BJ (cell line): ENCODE data around the gene MBD1. TPM values are rescaled to one million over a fixed set of nuclear protein-coding genes. Genes with fewer than 3 reads are reported as not detected.
"Not testable (repeated sequence)": the region's sequence is repeated elsewhere in the genome, so short reads cannot be mapped to it uniquely, and the experiment has no call there.

ENCODE experiments used
- CTCF ChIA-PET: fragments of 350-600 bp; formaldehyde crosslinking; extraction: SDS; loops from one replicate; lab custom pipeline; 2021; ENCODE audit warnings: antibody characterized with exemption, inconsistent platforms; lab: Yijun Ruan, JAX
- POLR2A ChIA-PET: fragments of 300-600 bp; sonication (Branson Sonifier 250); formaldehyde crosslinking; extraction: SDS; loops from one replicate; lab custom pipeline; 2021; ENCODE audit warnings: antibody characterized with exemption; lab: Charles Lee
- DNase-seq: peaks from one replicate; pipeline ENCODE4 v3.0.0-alpha.2; 2011; ENCODE audit warnings: low read depth
- H3K27me3 ChIP-seq: 2 replicates; pipeline ENCODE4 v1.6.0; 2011; ENCODE audit warnings: low read length; ENCODE audit not compliant: control insufficient read depth, insufficient read depth
- H3K36me3 ChIP-seq: 2 replicates; pipeline ENCODE4 v1.5.1; 2011; ENCODE audit warnings: low read length; ENCODE audit not compliant: control insufficient read depth, insufficient read depth
- H3K4me3 ChIP-seq: 2 replicates; pipeline ENCODE4 v1.5.1; 2011; ENCODE audit warnings: low read depth, mild to moderate bottlenecking, control low read depth, low read length
- polyA plus RNA-seq: library from polyadenylated mRNA; depleted of rRNA; stranded (reverse); fragments of >200 nt; gene quantifications from 2 replicates; pipeline ENCODE4 v1.2.3, GENCODE V29; 2011
- TF ChIP-seq, protein P1 (sequence below): IDR thresholded peaks from 2 replicates; pipeline ENCODE4 v1.5.1; 2011; ENCODE audit warnings: low read depth, mild to moderate bottlenecking, control low read depth, inconsistent platforms, low read length, moderate library complexity; ENCODE audit not compliant: insufficient read depth

The MBD1 gene
- polyA plus RNA-seq, 1 experiment = 54.4 TPM

DNA sequence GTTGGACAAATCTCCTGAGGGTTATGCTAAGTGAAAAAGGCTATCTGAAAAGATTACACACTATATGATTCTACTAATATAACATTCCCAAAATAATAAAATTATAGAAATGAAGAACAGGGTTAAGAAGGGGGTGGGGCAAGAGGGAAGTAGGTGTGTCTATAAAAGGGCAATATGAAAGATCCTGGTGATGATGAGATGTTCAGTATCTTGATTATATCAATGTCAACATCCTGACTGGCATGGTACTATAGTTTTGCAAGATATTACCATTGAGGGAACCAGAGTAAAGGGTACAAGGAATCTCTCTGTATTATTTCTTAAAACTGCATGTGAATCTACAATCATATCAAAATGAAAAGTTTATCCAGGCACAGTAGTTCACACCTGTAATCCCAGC is 31.7 kb downstream of the MBD1 start:
- POLR2A ChIA-PET = no interaction called here
- Histone ChIP-seq H3K36me3 (no peaks in the 10 kb centered on the region), H3K27me3 (no peaks in the 10 kb centered on the region), H3K4me3 (no peak overlapping the region)
- CTCF ChIA-PET = no interaction called here
- DNase-seq = no peak
- TF ChIP-seq, protein P1, sequence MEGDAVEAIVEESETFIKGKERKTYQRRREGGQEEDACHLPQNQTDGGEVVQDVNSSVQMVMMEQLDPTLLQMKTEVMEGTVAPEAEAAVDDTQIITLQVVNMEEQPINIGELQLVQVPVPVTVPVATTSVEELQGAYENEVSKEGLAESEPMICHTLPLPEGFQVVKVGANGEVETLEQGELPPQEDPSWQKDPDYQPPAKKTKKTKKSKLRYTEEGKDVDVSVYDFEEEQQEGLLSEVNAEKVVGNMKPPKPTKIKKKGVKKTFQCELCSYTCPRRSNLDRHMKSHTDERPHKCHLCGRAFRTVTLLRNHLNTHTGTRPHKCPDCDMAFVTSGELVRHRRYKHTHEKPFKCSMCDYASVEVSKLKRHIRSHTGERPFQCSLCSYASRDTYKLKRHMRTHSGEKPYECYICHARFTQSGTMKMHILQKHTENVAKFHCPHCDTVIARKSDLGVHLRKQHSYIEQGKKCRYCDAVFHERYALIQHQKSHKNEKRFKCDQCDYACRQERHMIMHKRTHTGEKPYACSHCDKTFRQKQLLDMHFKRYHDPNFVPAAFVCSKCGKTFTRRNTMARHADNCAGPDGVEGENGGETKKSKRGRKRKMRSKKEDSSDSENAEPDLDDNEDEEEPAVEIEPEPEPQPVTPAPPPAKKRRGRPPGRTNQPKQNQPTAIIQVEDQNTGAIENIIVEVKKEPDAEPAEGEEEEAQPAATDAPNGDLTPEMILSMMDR = no peak

DNA sequence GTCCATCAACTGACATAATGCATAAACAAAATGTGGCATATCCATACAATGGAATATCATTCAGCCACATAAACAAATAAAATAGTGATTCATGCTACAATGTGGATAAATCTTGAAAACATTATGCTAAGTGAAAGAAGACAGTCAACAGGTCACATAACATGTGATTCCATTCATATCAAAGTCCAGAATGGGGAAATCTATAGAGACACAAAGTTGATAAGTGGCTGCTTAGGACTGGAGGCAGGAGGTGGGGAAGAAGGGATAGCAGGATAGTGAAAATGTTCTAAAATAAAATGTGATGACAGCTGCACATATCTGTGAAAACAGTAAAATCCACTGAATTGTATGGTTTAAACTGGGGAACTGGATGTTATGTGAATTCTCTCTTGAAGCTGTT is 33.8 kb downstream of the MBD1 start:
- POLR2A ChIA-PET = no interaction called here
- H3K4me3 ChIP-seq = no peak overlapping the region
- no peaks in the 10 kb centered on the region for H3K36me3 ChIP-seq
- TF ChIP-seq, protein P1 = no peak
- H3K27me3 ChIP-seq = no peaks in the 10 kb centered on the region
- CTCF ChIA-PET = no interaction called here
- no peak for DNase-seq

DNA sequence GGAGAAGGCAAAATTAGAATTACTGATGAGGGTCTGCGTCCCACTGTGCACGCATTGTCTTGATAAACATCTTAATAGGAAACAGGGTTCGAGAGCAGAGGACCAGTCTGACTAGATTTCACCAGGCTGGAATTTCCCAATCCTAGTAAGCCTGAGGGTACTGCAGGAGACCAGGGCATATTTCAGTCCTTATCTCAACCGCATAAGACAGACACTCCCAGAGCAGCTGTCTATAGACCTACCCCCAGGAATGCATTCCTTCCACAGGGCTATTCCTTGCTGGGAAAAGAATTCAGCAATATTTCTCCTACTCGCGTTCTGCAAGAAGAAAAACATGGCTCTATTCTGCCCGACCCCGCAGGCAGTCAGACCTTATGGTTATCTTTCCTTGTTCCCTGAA is 39.6 kb downstream of the MBD1 start:
- H3K27me3 ChIP-seq, DNase-seq, H3K4me3 ChIP-seq, H3K36me3 ChIP-seq, POLR2A ChIA-PET: not testable (repeated sequence)
- CTCF ChIA-PET = interaction anchor here (1.0 kb wide), 1 partner anchor 9 kb away, joined by 3 read pairs; no protein-coding TSS in a partner anchor

DNA sequence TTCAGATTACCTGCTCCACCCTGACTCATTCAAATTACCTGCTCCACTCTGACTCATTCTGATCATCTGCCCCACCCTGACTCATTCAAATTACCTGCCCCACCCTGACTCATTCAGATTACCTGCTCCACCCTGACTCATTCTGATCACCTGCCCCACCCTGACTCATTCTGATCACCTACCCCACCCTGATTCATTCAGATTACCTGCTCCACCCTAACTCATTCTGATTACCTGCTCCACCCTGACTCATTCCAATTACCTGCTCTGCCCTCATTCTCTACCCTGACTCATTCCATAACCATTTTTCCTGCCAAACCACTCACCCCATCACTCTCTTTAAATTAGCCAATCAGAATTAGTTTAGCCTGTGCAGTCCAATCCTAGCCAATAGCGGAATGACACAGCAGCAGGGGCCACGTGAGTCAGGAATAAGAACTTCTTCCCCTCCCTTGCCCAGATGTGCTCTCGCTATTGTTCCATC is 41.2 kb downstream of the MBD1 start:
- TF ChIP-seq, protein P1 = no peak
- CTCF ChIA-PET = interaction anchor here (2.0 kb wide), 1 partner anchor 117 kb away, joined by 5 read pairs; no protein-coding TSS in a partner anchor
- no peak overlapping the region for H3K4me3 ChIP-seq
- H3K36me3 ChIP-seq = no peaks in the 10 kb centered on the region
- no peak for DNase-seq
- POLR2A ChIA-PET = interaction anchor here (0.6 kb wide), 1 partner anchor 1674 kb away, joined by 5 read pairs; no protein-coding TSS in a partner anchor
- no peaks in the 10 kb centered on the region for H3K27me3 ChIP-seq

DNA sequence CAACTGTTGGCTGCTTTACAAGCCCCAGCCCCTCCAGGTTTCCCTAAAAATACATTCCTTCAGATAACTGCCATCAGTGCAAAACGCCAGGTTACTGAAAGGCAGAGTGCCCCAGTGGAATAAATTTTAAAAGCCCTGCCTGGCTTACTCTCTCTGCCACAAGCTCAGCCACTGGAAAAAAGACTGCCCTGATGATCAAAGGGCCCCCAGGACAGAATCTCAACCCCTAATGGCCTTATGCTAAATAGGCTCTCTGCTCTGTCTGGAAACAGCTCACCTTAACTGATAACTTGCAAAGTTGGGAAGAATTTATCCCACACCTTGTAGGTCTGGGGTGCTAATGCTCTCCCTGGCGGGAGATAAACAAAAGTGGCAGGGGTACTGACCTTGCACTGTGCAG is 48.9 kb downstream of the MBD1 start:
- Histone ChIP-seq H3K36me3 (no peaks in the 10 kb centered on the region), H3K27me3 (peaks cover 2% of the 10 kb centered on the region; the same call in 1 of the 2 replicates), H3K4me3 (no peak overlapping the region)
- no peak for DNase-seq
- TF ChIP-seq, protein P1 = no peak
- POLR2A ChIA-PET = no interaction called here
- CTCF ChIA-PET = interaction anchor here (0.8 kb wide), 1 partner anchor 10 kb away, joined by 3 read pairs; no protein-coding TSS in a partner anchor

DNA sequence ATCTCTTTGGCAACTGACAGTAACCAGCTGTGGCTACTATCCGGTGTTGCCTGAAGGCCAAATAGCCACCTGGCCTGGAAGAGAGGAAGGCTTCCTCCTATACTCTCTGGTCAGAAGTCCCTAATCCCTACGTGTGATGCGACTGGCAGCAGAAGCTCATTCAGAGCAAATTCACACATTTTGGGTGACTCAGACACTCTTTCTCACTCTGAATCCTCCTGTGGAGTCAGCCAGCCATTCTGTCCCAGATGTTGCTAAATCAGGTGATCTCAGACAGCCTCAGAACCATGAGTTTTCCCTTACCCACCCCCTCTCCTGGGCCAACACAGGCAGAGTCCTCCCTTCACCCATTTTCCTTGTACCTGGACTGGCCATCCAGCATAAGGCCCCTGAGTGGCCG is 49.7 kb downstream of the MBD1 start:
- H3K36me3 ChIP-seq = no peaks in the 10 kb centered on the region
- H3K27me3 ChIP-seq = peaks cover 2% of the 10 kb centered on the region; the same call in 1 of the 2 replicates
- POLR2A ChIA-PET = no interaction called here
- CTCF ChIA-PET = interaction anchor here (2.0 kb wide), 1 partner anchor 14 kb away, joined by 4 read pairs; no protein-coding TSS in a partner anchor
- TF ChIP-seq, protein P1 = no peak
- H3K4me3 ChIP-seq = no peak overlapping the region
- no peak for DNase-seq

DNA sequence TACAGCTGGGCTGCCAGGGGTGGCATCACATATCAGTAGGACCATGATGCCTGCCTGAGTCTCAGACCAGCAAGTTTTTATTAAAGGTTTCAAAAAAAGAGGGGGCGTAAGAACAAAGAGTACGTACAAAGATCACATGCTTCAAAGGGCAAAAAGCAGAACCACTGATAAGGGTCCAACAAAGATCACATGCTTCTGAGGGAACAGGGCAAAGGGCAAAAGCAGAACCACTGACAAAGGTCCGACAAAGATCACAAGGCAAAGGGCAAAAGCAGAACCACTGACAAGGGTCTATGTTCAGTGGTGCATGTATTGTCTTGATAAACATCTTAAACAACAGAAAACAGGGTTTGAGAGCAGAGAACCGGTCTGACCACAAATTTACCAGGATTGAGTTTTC is 61.1 kb downstream of the MBD1 start:
- H3K27me3 ChIP-seq, DNase-seq, CTCF ChIA-PET, POLR2A ChIA-PET, H3K36me3 ChIP-seq, H3K4me3 ChIP-seq: not testable (repeated sequence)
